Thyroid gland (tissue), 4 donors: Measurements from ENCODE around the gene CFAP90. TPM values are rescaled to one million over a fixed set of nuclear protein-coding genes. Genes with fewer than 3 reads are reported as not detected.

ENCODE experiments used
- DNase-seq, 2 donors: peaks; one replicate each; pipeline ENCODE4 v3.0.0-alpha.2; 2019
- H3K27ac ChIP-seq, 3 donors: fragments of 200-600 bp; sonication (generic); 1 replicate in 2 of 3; 2 replicates in 1 of 3; pipeline ENCODE4 v1.5.1; 2016 to 2019; ENCODE audit warnings: mild to moderate bottlenecking in 1 of 3, moderate library complexity in 1 of 3
- H3K27me3 ChIP-seq: fragments of 200-600 bp; sonication (generic); one replicate; pipeline ENCODE4 v1.5.1; 2019
- H3K36me3 ChIP-seq, 2 donors: fragments of 200-600 bp; sonication (generic); one replicate each; pipeline ENCODE4 v1.5.1; 2016 to 2019
- H3K4me1 ChIP-seq, 2 donors: fragments of 200-600 bp; sonication (generic); one replicate each; pipeline ENCODE4 v1.5.1; 2017 to 2019
- H3K4me3 ChIP-seq, 3 donors: fragments of 200-600 bp; sonication (generic); replicated peaks in 1 of 3; 1 replicate in 2 of 3; 2 replicates in 1 of 3; pipeline ENCODE4 v1.5.1; 2016; ENCODE audit warnings: mild to moderate bottlenecking in 1 of 3
- H3K9me3 ChIP-seq: fragments of 200-600 bp; sonication (generic); one replicate; pipeline ENCODE4 v1.5.1; 2017
- POLR2A ChIP-seq, 2 donors: fragments of 450-650 bp; IDR thresholded peaks; one replicate each; pipeline ENCODE4 v1.6.1; 2017; ENCODE audit warnings: antibody characterized with exemption in 2 of 2, mild to moderate bottlenecking in 2 of 2, moderate library complexity in 1 of 2
- WGBS, 2 donors: methylation state at CpG; one replicate each; pipeline ENCODE4 v1.1.5; 2017; 5-methylcytosine and 5-hydroxymethylcytosine counted together
- intact Hi-C: fragments of 100-400 bp; cut with DNase I; formaldehyde crosslinking; loops from one replicate; pipeline ENCODE4 v1.15.1; 2023
- total RNA-seq, 4 donors: library from RNA; depleted of rRNA; stranded (reverse); fragments of >200 nt; gene quantifications; one replicate each; pipeline ENCODE4 v1.2.3, GENCODE V29; 2016
- TF ChIP-seq, protein P1 (sequence below), 6 experiments: fragments of 200-600 bp in 3 of 6; fragments of 450-650 bp in 3 of 6; sonication (generic) in 3 of 6; IDR thresholded peaks; one replicate each; pipeline ENCODE4 v1.5.1; 2016 to 2019; ENCODE audit warnings: antibody characterized with exemption in 6 of 6, mild to moderate bottlenecking in 2 of 6, inconsistent platforms in 1 of 6, moderate library complexity in 1 of 6

Gene CFAP90
- total RNA-seq, 4 donors from 2014 or later, result 0.49 to 0.89 (median 0.81) TPM; not detected in 1

GRCh38 chr5:7784683-7785380 is 66.1 kb downstream of the CFAP90 start:
- H3K36me3 ChIP-seq, result no peaks in the 10 kb centered on the region
- 63 to 71% methylated on average over 4 of the region's 4 CpGs for WGBS, 2 donors
- no peak for TF ChIP-seq POLR2A (IDR thresholded peaks at IDR 0.05)
- TF ChIP-seq, protein P1, sequence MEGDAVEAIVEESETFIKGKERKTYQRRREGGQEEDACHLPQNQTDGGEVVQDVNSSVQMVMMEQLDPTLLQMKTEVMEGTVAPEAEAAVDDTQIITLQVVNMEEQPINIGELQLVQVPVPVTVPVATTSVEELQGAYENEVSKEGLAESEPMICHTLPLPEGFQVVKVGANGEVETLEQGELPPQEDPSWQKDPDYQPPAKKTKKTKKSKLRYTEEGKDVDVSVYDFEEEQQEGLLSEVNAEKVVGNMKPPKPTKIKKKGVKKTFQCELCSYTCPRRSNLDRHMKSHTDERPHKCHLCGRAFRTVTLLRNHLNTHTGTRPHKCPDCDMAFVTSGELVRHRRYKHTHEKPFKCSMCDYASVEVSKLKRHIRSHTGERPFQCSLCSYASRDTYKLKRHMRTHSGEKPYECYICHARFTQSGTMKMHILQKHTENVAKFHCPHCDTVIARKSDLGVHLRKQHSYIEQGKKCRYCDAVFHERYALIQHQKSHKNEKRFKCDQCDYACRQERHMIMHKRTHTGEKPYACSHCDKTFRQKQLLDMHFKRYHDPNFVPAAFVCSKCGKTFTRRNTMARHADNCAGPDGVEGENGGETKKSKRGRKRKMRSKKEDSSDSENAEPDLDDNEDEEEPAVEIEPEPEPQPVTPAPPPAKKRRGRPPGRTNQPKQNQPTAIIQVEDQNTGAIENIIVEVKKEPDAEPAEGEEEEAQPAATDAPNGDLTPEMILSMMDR (IDR thresholded peaks at IDR 0.05), result no peak

DNA sequence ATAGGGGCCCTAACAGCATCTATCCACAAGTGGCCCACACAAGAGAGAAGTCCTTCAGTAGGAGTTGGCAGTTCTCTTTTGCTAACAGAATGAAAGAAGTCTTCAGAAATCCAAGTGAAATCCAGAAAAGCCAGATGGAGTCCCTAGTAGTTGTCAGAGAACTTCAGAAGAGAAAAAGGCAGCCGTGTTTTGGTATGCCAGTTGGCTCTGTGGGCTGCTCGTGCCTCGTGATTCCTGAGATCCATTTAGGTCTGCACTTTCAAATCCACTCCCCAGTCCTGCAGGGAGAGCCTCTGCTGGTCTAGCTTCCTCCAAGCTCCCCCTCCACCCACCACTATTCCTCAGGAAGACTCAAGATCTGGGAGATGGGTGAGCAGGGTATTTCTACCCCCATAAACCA is 69.0 kb downstream of the CFAP90 start:
- no peak overlapping the region for H3K27ac ChIP-seq

More at GRCh38 chr5:7784683-7785380, 66.1 kb downstream of the CFAP90 start:
- no peaks in the 10 kb centered on the region for H3K27me3 ChIP-seq
- H3K27ac ChIP-seq, result no peak overlapping the region
- no peaks in the 10 kb centered on the region for H3K9me3 ChIP-seq
- intact Hi-C loops, result no loop called here
- no peaks in the 10 kb centered on the region for H3K4me1 ChIP-seq
- DNase-seq, result no peak
- H3K4me3 ChIP-seq, result no peak overlapping the region

More for the DNA sequence above, 69.0 kb downstream of the CFAP90 start:
- no peaks in the 10 kb centered on the region for H3K36me3 ChIP-seq
- no peaks in the 10 kb centered on the region for H3K4me1 ChIP-seq
- TF ChIP-seq POLR2A (IDR thresholded peaks at IDR 0.05), result no peak
- TF ChIP-seq, protein P1 (IDR thresholded peaks at IDR 0.05), result no peak
- no peaks in the 10 kb centered on the region for H3K9me3 ChIP-seq
- no peak for DNase-seq
- intact Hi-C loops, result no loop called here
- WGBS, 2 donors, result 37 to 55% methylated on average over 2 to 3 of the region's 3 CpGs
- no peaks in the 10 kb centered on the region for H3K27me3 ChIP-seq
- H3K4me3 ChIP-seq, result no peak overlapping the region

Other genes with a start within 250 kb of the CFAP90 start
- gene FASTKD3, start 17.9 kb upstream of the CFAP90 start, total RNA-seq, result 10 to 100 TPM in 3 of 4 donors, 1 to 10 TPM in 1; 8.7 to 16.0 (median 13.3) TPM
- gene MTRR, start 18.0 kb upstream of the CFAP90 start, total RNA-seq, result 100 to 1,000 TPM in 1 of 4 donors, 10 to 100 TPM in 3; 39.8 to 138 (median 49.3) TPM